ENCODE data around the gene RPE65. TPM values are rescaled to one million over a fixed set of nuclear protein-coding genes. Genes with fewer than 3 reads are reported as not detected.

Gene RPE65
- total RNA-seq, 1 experiment from 2014 or later, result not detected

DNA sequence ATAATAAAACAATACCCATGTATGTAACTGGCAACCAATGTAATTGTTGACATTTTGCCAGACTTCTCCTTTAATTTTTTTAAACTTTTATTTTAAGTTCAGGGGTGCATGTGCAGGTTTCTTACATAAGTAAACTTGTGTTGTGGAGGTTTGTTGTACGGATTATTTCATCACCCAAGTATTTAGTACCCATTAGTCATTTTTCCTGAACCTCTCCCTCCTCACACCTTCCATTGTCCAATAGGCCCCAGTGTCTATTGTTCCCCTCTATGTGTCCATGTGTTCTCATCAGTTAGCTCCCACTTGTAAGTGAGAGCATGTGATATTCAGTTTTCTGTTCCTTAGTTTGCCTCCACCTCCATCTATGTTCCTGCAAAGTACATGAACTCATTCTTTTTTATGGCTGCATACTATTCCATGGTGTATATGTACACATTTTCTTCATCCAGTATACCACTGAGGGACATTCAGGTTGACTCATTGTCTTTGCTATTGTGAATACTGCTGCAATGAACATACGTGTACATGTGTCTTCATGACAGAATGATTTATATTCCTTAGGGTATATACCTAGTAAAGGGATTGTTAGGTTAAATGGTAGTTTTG is 40.4 kb upstream of the RPE65 start:
- TF ChIP-seq, protein P1, sequence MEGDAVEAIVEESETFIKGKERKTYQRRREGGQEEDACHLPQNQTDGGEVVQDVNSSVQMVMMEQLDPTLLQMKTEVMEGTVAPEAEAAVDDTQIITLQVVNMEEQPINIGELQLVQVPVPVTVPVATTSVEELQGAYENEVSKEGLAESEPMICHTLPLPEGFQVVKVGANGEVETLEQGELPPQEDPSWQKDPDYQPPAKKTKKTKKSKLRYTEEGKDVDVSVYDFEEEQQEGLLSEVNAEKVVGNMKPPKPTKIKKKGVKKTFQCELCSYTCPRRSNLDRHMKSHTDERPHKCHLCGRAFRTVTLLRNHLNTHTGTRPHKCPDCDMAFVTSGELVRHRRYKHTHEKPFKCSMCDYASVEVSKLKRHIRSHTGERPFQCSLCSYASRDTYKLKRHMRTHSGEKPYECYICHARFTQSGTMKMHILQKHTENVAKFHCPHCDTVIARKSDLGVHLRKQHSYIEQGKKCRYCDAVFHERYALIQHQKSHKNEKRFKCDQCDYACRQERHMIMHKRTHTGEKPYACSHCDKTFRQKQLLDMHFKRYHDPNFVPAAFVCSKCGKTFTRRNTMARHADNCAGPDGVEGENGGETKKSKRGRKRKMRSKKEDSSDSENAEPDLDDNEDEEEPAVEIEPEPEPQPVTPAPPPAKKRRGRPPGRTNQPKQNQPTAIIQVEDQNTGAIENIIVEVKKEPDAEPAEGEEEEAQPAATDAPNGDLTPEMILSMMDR (conservative IDR thresholded peaks at IDR 0.05), result no peak
- no peak for TF ChIP-seq EZH2 (IDR thresholded peaks at IDR 0.05; ENCODE audit: low read depth)
- H4K20me1 ChIP-seq (ENCODE audit: insufficient read depth), result no peaks in the 10 kb centered on the region
- H3K4me3 ChIP-seq, result no peak overlapping the region
- ChIA-PET POLR2A (ENCODE audit: unreplicated experiment) (no interaction called here), CTCF (no interaction called here)
- H3K9me2 ChIP-seq (ENCODE audit: insufficient read depth), result no peaks in the 10 kb centered on the region
- BruUV-seq (replicated peaks), result no TSS peak
- H3K27ac ChIP-seq, result no peak overlapping the region
- H3F3A ChIP-seq (ENCODE audit: insufficient read depth, low read depth), result peaks cover 9% of the 10 kb centered on the region; the same call in 1 of the 2 replicates
- H3K4me1 ChIP-seq (replicated peaks; ENCODE audit: insufficient read depth), result peaks cover 3% of the 10 kb centered on the region
- H2AFZ ChIP-seq, result no peak overlapping the region
- intact Hi-C loops (cut with micrococcal nuclease; ENCODE audit: unreplicated experiment), result no loop called here
- H3K36me3 ChIP-seq (ENCODE audit: low read depth), result peaks cover 50% of the 10 kb centered on the region
- DNase-seq, result no peak
- peaks cover 49% of the 10 kb centered on the region for H3K79me2 ChIP-seq (ENCODE audit: low read depth)
- H3K4me2 ChIP-seq, result no peak overlapping the region
- no peaks in the 10 kb centered on the region for H3K9me3 ChIP-seq (ENCODE audit: insufficient read depth, low read depth)
- H3K27me3 ChIP-seq (ENCODE audit: insufficient read depth, low read depth), result no peaks in the 10 kb centered on the region

DNA sequence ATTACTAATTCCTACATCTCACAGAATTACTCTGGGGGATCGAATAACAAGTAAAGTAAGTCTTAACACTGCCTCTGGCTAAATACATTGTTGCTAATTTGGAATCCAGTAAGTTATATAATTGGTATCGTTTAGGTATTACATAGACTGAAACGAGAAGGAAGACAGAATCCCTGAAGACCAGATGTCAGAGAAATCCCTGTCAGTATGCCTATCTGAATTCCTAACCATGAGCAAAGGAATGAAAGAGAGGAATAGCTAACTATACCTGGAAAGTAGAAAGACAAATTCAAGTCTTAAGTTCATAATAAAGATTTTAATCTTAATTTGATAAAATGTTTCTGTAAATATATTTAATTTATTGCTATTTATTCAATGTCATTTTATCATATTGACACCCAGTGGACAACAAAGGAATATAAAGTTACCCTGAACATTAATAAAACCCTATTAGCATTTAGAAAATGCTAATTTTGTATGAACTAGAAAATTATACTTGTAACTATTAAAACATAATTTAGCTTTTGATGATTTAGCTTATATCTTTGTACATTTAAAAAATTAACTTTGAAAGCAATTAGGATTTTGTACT is 35.8 kb upstream of the RPE65 start:
- Histone ChIP-seq H3K4me1 (replicated peaks; ENCODE audit: insufficient read depth) (no peaks in the 10 kb centered on the region), H3K27ac (no peak overlapping the region), H3K4me2 (no peak overlapping the region), H3K79me2 (ENCODE audit: low read depth) (peaks cover 5% of the 10 kb centered on the region), H3K36me3 (ENCODE audit: low read depth) (peaks cover 73% of the 10 kb centered on the region), H3K4me3 (no peak overlapping the region), H3K9me3 (ENCODE audit: insufficient read depth, low read depth) (no peaks in the 10 kb centered on the region), H4K20me1 (ENCODE audit: insufficient read depth) (no peaks in the 10 kb centered on the region), H2AFZ (no peak overlapping the region), H3K9me2 (ENCODE audit: insufficient read depth) (no peaks in the 10 kb centered on the region), H3K27me3 (ENCODE audit: insufficient read depth, low read depth) (no peaks in the 10 kb centered on the region), H3F3A (ENCODE audit: insufficient read depth, low read depth) (peaks cover 11% of the 10 kb centered on the region; the same call in 1 of the 2 replicates)
- intact Hi-C loops (cut with micrococcal nuclease; ENCODE audit: unreplicated experiment), result no loop called here
- TF ChIP-seq EZH2 (IDR thresholded peaks at IDR 0.05; ENCODE audit: low read depth), result no peak
- TF ChIP-seq, protein P1 (conservative IDR thresholded peaks at IDR 0.05), result peak; percentile 35; the same call in 1 of the 2 replicates
- DNase-seq, result no peak
- ChIA-PET POLR2A (ENCODE audit: unreplicated experiment) (interaction anchor here (0.7 kb wide), 1 partner anchor 58 kb away, joined by 3 read pairs; no protein-coding TSS in a partner anchor), CTCF (no interaction called here)
- no TSS peak for BruUV-seq (replicated peaks)

DNA sequence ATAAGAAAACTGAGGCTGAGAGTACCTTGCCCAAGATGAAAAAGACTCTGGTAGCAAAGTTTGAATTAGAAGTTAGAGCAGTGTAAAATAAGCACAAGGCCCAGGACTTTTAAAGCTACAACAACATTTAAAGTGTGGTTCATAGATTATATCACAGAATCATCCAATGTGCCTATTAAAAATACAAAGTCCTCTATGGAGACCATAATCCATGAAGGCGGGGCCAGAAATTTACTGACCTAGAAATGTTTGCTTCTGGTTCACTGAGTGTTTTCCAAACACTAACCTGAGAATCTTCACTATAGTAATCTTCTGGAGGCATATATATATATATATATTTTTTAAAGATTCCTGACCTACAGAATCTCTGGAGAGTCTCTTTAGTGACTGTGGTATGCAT is 34.9 kb upstream of the RPE65 start:
- Histone ChIP-seq H4K20me1 (ENCODE audit: insufficient read depth) (no peaks in the 10 kb centered on the region), H3K36me3 (ENCODE audit: low read depth) (peaks cover 71% of the 10 kb centered on the region), H3K27me3 (ENCODE audit: insufficient read depth, low read depth) (no peaks in the 10 kb centered on the region), H2AFZ (no peak overlapping the region), H3F3A (ENCODE audit: insufficient read depth, low read depth) (peaks cover 8% of the 10 kb centered on the region; the same call in 1 of the 2 replicates), H3K4me1 (replicated peaks; ENCODE audit: insufficient read depth) (no peaks in the 10 kb centered on the region), H3K79me2 (ENCODE audit: low read depth) (no peaks in the 10 kb centered on the region), H3K9me2 (ENCODE audit: insufficient read depth) (no peaks in the 10 kb centered on the region), H3K4me3 (no peak overlapping the region), H3K27ac (no peak overlapping the region), H3K4me2 (no peak overlapping the region), H3K9me3 (ENCODE audit: insufficient read depth, low read depth) (no peaks in the 10 kb centered on the region)
- CTCF ChIA-PET, result no interaction called here
- BruUV-seq (replicated peaks), result no TSS peak
- POLR2A ChIA-PET (ENCODE audit: unreplicated experiment), result no interaction called here
- DNase-seq, result no peak
- TF ChIP-seq, protein P1 (conservative IDR thresholded peaks at IDR 0.05), result no peak
- no peak for TF ChIP-seq EZH2 (IDR thresholded peaks at IDR 0.05; ENCODE audit: low read depth)
- intact Hi-C loops (cut with micrococcal nuclease; ENCODE audit: unreplicated experiment), result no loop called here
